GM12891 (cell line): ENCODE results near the gene LRP5.

Experiments used
- DNase-seq: peaks from one replicate; pipeline ENCODE4 v3.0.0; 2011; ENCODE audit warnings: low spot score; ENCODE audit not compliant: insufficient read length
- FAIRE-seq: peaks from 2 replicates; lab custom pipeline; 2011; peaks lifted over from hg19 to GRCh38; lab: Jason Lieb, UNC
- PAX5 ChIP-seq: IDR thresholded peaks from 2 replicates; pipeline ENCODE4 v1.6.1; 2011; ENCODE audit warnings: low read length, moderate library complexity, mild to moderate bottlenecking; ENCODE audit not compliant: insufficient read depth, severe bottlenecking
- POLR2A ChIP-seq: IDR thresholded peaks from 2 replicates; pipeline ENCODE4 v1.6.1; 2011; ENCODE audit warnings: low read depth, low read length, control low read depth
- POLR2AphosphoS5 ChIP-seq: IDR thresholded peaks from 2 replicates; pipeline ENCODE4 v1.6.1; 2011; ENCODE audit warnings: low read depth, low read length, control low read depth
- POU2F2 ChIP-seq: IDR thresholded peaks from 2 replicates; pipeline ENCODE4 v1.6.1; 2011; ENCODE audit warnings: low read depth, mild to moderate bottlenecking, control low read depth, low read length, moderate library complexity
- SPI1 ChIP-seq: IDR thresholded peaks from 2 replicates; pipeline ENCODE4 v1.6.1; 2011; ENCODE audit warnings: low read depth, low read length, control low read depth
- TAF1 ChIP-seq: IDR thresholded peaks from 2 replicates; pipeline ENCODE4 v1.6.1; 2011; ENCODE audit warnings: low read depth, low read length, control low read depth

The LRP5 gene

DNA sequence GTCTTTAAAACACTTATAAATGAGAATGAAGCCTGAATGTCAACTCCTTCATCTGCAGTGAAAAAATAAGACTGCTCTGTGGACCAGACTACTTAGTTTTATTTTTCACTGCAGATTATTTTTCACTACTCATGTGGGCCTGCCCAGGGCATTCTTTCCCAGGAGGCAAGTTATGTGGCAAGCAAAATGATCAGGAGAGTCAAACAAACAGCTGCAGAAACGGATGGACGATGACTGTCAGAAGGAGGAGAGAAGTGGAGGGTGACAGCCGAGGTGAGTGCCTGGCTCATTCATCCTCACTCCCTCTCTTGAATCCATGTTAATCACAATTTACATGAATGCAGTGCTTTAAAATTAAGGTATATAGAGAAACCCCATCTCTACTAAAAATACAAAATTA lies 5.8 kb upstream of the LRP5 start:
- DNase-seq (no peak), FAIRE-seq (no peak)
- no peak for TF ChIP-seq SPI1
- TF ChIP-seq POU2F2 = no peak
- no peak for TF ChIP-seq TAF1
- TF ChIP-seq POLR2AphosphoS5 = no peak
- TF ChIP-seq PAX5 = no peak
- no peak for TF ChIP-seq POLR2A

DNA sequence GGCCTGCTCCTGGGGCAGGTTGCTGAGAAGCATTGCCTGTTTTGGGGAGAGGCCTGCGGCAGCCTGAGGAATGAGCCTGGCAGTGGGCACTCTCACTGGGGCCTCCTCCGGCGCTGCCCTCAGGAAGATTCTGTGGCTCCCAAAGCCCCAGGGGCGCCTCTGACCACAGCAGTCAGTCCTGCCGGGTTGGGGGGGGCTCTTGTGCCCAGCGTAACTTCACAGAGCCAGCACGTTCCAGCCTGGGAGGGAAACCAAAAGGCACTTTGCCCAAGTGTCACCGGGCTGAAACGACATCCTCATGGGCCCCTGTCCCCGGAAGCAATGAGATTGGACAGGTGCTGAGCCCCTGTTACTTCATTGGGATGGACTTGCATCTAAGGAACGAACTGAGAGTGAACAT lies 4.3 kb upstream of the LRP5 start:
- DNase-seq = no peak
- no peak for FAIRE-seq
- no peak for TF ChIP-seq PAX5
- no peak for TF ChIP-seq POLR2A
- no peak for TF ChIP-seq POU2F2
- no peak for TF ChIP-seq POLR2AphosphoS5
- TF ChIP-seq SPI1 = no peak
- no peak for TF ChIP-seq TAF1

DNA sequence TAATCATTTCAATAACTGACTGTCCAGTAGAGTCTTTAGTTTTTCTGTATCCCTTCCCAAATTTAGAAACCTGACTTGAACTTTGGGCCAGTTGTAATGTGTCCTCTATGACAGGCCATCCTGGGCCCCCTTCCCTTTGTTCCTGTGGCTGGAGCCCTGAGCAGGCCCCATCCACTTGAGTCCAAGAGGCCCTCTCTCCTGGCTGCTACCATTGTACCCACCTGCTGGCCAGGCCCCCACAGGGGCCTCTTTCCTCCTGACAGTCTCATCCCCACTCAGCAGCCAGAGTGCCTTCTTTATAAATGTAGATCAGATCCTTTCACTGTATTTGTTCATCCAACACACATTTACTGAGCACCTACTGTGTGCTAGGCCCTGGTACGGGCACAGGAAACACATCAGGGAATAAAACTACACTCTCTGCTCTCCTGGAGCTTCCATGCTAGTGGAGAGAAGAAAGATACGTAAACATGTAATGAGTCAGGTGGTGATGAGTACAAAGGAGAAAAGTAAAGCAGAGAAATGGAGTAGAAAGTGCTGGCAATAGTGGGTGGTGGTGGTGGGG lies 2.7 kb upstream of the LRP5 start:
- no peak for DNase-seq
- FAIRE-seq = no peak
- TF ChIP-seq PAX5 (no peak), POU2F2 (no peak), POLR2A (no peak), POLR2AphosphoS5 (no peak), TAF1 (no peak), SPI1 (no peak)

DNA sequence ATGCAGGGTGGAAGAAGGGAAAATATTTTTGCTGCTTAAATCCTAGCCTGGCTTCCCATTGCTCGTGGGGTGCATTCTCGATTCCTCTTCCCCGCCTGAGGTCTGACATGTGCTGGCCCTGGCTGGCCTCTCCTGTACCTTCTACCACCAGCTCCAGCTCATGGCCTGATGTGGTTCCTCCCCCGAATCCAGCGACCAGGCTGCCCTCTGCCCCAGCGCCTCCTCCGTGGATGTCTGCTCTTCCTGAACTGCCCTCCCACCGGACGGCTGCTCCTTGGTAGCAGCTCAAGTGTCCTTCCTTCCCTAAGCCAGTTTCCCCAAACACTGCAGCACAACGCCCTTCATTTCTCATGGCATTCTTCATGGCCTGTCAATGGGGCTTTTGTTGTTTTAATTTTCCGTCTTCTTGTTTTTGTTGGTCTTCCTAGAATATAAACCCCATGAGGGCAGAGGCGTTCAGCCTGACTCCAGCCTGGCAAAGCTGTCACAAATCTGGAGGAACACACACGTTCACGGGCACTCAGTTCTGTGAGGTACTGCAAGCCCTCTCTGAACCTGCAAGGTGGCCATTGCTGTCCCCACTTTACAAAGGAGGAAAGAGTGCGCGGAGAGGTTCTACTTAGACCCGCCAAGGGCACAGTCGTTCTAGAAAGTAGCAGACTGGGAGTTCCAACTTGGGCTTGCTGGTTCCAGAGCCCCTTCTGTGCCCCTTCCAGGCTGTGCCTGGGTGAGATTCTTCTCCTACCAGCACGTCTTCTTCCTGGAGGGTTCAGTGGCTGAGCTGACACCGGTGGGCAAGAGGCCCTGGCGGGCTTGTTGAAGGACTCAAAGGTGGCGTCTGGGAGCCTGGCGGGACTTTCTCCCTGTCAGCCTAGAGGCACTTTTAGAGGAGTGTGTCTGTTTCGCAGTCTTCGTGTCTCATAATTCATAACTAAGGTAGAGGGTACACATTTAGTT lies 953 bp upstream of the LRP5 start:
- DNase-seq (no peak), FAIRE-seq (no peak)
- TF ChIP-seq POU2F2 (no peak), PAX5 (no peak), POLR2A (no peak), SPI1 (no peak), POLR2AphosphoS5 (no peak), TAF1 (no peak)

DNA sequence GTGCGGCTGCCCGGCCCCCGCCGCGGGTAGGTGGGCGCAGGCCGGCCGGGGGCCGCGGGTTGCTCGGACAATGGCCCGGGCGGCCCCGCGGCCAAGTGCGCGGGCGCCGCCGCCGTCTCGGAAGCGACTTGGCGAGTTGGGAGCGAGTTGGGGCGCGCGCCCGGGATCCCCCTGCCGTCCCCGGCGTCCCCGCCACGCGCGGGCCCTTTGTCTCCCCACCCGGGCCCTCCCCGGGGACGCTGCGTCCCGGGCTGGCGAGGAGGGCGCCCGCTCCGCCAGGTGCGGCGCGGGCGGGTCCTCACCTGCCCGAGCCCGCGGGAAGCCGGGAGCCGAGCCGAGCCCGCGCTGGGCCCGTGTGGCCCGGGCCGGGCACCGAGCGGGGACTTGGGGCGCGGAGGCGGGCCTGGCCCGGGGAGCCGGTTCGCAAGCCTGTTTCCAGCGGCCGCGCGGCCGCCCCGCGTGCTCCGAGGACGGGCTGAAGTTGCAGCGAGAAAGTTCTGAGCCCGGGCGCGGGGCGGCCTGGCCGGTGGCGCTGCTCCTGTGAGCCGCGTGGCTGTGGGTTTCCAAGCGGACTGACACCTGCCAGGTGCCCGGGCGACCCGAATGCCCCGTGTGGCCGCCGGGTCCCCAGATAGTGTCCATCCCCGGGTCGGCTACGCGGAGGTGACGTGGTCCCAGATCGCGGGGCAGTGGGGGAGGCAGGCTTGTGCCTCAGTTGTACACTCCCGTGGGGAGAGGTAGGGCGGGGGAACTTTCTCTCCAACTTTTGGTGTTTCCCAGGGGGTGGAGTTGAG lies 586 bp downstream of the LRP5 start:
- DNase-seq = peak; percentile 55
- TF ChIP-seq PAX5 (no peak), POU2F2 (no peak), SPI1 (no peak), POLR2A (no peak), TAF1 (no peak), POLR2AphosphoS5 (no peak)
- FAIRE-seq = no peak

DNA sequence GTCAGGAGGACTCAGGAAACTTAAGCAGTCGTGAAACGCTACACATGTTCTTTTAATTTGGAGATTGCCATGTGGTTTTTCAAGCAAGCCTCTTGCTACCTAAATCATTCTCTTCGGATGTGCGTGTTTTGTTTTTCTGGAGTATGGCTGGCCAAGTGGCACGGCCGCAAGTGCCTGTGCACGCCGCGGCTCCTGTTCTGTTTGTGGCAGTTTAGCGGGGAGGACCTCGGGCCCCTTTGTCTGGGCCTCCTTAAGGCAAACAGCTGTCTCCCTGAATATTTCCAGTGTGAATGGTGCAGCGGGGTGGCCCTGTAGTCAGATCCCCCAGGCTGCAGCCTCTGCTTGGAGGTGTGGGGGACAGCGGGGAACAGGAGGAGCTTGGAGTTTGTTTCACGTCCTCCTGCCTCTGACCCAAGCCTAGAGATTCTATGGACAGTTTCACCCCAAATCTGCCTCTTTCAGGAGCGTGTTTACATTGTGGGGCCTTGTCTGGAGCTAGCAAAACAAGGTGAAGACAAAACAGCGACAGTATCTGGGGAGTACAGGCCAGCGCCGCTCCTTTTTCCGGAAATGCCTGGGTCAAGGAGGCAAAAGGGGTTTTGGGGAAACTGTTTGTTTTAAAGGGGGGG lies 1.3 kb downstream of the LRP5 start:
- FAIRE-seq (peak; percentile 41), DNase-seq (no peak)
- TF ChIP-seq SPI1 = no peak
- no peak for TF ChIP-seq TAF1
- no peak for TF ChIP-seq POLR2A
- no peak for TF ChIP-seq POU2F2
- TF ChIP-seq PAX5 = no peak
- TF ChIP-seq POLR2AphosphoS5 = no peak

DNA sequence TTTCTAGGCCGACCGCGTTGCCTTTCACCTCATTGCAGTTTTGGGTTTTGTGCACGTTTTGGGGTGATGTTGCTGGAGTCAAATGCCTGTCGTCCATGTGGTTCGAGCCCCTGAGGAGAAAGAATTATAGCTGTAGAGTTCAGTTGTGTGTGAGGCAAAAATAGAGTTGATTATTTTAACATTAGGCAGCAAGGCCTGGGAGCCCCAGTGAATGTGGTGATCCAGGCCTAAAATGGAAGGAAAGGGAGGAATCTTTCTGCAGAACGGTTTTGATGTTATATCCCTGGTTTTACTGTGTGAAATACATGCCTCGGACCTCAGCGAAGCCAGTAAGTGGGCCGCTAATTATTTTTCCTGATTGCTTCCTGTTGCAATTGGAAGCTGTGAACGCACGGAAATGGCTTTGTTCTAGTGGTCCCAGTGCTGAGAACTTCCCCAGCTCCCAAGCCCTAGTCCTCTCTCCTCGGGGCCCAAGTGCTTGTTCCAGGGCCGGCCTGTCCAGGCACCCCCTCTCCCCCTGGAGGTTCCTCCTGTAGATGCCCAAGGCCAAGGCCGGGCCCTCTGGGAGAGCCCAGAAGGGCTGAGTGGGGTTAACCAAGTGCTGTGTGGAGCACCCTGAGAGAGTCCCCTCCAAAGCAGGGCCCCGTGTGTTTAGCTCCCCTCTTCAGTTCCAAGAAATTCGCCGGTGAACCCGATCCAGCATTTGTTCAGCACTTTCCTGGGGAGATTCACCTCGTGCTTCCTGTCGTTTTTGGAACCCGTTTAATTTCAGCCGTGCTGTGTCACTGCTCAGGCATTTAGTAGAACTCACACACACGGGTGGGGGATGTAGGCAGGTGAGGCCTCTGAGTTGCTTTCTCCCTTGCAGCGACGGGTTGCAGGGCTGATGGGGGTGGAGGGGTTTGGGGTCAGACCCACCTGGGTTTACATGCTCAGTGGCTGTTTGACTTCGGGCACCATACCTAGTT lies 2.1 kb downstream of the LRP5 start:
- TF ChIP-seq POLR2AphosphoS5 (no peak), PAX5 (no peak), TAF1 (no peak), POLR2A (no peak)
- FAIRE-seq (no peak), DNase-seq (no peak)
